Measurements from ENCODE around the gene IQCN.

DNA sequence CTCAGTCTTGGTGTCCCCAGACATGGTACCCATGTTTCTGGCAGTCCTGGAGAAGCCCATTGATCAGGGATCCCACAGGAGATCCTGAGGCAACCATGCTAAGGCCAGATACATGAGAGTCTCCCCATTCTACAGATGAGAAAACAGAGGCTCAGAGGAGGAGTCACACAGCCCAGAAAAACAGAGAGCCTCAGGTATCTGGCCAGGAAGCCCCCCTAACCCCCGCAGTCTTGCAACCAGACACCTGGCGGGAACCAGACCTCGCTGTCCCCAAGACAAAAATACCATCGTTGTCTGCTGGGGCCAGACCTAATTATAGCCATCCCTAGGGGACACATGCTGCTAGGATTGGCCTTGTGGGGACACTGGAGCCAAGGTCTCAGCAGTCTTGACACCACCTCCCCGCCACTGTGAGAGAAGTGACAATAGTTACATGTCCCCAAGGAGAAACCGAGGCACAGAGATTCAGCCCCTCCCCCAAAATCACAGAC lies 46.4 kb downstream of the IQCN start:
- TF ChIP-seq, protein P1, sequence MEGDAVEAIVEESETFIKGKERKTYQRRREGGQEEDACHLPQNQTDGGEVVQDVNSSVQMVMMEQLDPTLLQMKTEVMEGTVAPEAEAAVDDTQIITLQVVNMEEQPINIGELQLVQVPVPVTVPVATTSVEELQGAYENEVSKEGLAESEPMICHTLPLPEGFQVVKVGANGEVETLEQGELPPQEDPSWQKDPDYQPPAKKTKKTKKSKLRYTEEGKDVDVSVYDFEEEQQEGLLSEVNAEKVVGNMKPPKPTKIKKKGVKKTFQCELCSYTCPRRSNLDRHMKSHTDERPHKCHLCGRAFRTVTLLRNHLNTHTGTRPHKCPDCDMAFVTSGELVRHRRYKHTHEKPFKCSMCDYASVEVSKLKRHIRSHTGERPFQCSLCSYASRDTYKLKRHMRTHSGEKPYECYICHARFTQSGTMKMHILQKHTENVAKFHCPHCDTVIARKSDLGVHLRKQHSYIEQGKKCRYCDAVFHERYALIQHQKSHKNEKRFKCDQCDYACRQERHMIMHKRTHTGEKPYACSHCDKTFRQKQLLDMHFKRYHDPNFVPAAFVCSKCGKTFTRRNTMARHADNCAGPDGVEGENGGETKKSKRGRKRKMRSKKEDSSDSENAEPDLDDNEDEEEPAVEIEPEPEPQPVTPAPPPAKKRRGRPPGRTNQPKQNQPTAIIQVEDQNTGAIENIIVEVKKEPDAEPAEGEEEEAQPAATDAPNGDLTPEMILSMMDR (conservative IDR thresholded peaks at IDR 0.05) = no peak
- no peak for TF ChIP-seq ZFX (IDR thresholded peaks at IDR 0.05)

All from C4-2B (cell line).